A549 (cell line): ENCODE results near the gene SMARCA4. TPM values are rescaled to one million over a fixed set of nuclear protein-coding genes. Genes with fewer than 3 reads are reported as not detected.

Experiments used
- ATAC-seq, 2 experiments: fragments of 200-7000 bp in 1 of 2; fragments of >200 bp in 1 of 2; cut with Nextera tagmentation in 1 of 2; cut with Tn5 transposase in 1 of 2; 3 replicates each; pipeline versions ENCODE4 v1.8.0 to v1.9.1; 2018 to 2020; ENCODE audit warnings: mild to moderate bottlenecking in 1 of 2, moderate library complexity in 1 of 2
- CTCF ChIA-PET: fragments of 300-600 bp; sonication (Branson Sonifier 250); formaldehyde crosslinking; extraction: SDS; loops from one replicate; lab custom pipeline; 2021; ENCODE audit warnings: antibody characterized with exemption, inconsistent platforms; lab: Yijun Ruan, JAX
- POLR2A ChIA-PET: fragments of 350-600 bp; formaldehyde crosslinking; extraction: SDS; loops from one replicate; lab custom pipeline; 2021; ENCODE audit warnings: antibody characterized with exemption, inconsistent platforms; lab: Yijun Ruan, JAX
- DNase-seq, 2 experiments: peaks; one replicate each; pipeline versions ENCODE4 v3.0.0 to v3.0.0-alpha.2; 2011 to 2016; ENCODE audit warnings: low read depth in 1 of 2, low spot score in 1 of 2
- FAIRE-seq: peaks from 2 replicates; lab custom pipeline; 2011; peaks lifted over from hg19 to GRCh38; lab: Jason Lieb, UNC
- H3K27ac ChIP-seq, 2 experiments: fragments of >200 bp; sonication (Bioruptor Twin); formaldehyde crosslinking; 3 replicates each; pipeline ENCODE4 v1.5.1; 2016 to 2017
- H3K4me1 ChIP-seq: fragments of >200 bp; sonication (Bioruptor Twin); formaldehyde crosslinking; 3 replicates; pipeline ENCODE4 v1.6.1; 2016
- H3K4me2 ChIP-seq: fragments of >200 bp; sonication (Bioruptor Twin); formaldehyde crosslinking; 3 replicates; pipeline ENCODE4 v1.6.1; 2016
- H3K4me3 ChIP-seq: fragments of >200 bp; sonication (Bioruptor Twin); formaldehyde crosslinking; 3 replicates; pipeline ENCODE4 v1.5.1; 2016
- H3K9me3 ChIP-seq: fragments of >200 bp; sonication (Bioruptor Twin); formaldehyde crosslinking; 3 replicates; pipeline ENCODE4 v1.6.1; 2016
- CBX8 ChIP-seq: fragments of 200-600 bp; sonication (generic); IDR thresholded peaks from 2 replicates; pipeline ENCODE4 v1.6.1; 2016
- CHD4 ChIP-seq: fragments of 200-600 bp; sonication (generic); IDR thresholded peaks from 2 replicates; pipeline ENCODE4 v1.6.1; 2016; ENCODE audit warnings: antibody characterized with exemption, mild to moderate bottlenecking, borderline replicate concordance
- FOSB ChIP-seq: fragments of 250-450 bp; sonication (Bioruptor Pico); IDR thresholded peaks from 2 replicates; pipeline ENCODE4 v1.5.0; 2020; ENCODE audit warnings: mild to moderate bottlenecking, moderate library complexity
- GATA3 ChIP-seq: IDR thresholded peaks from 2 replicates; pipeline ENCODE4 v1.6.1; 2012; ENCODE audit warnings: borderline replicate concordance
- HOXB5 ChIP-seq: fragments of 250-450 bp; sonication (Bioruptor Pico); IDR thresholded peaks from 2 replicates; pipeline ENCODE4 v1.5.0; 2020; ENCODE audit warnings: mild to moderate bottlenecking, moderate library complexity
- MYC ChIP-seq: IDR thresholded peaks from 2 replicates; pipeline ENCODE4 v1.6.1; 2012; ENCODE audit warnings: mild to moderate bottlenecking, inconsistent platforms, low read length, improper control_type of control experiment, borderline replicate concordance
- PBX3 ChIP-seq: IDR thresholded peaks from 2 replicates; pipeline ENCODE4 v1.6.1; 2012
- RARB ChIP-seq: fragments of 250-450 bp; sonication (Bioruptor Pico); IDR thresholded peaks from 2 replicates; pipeline ENCODE4 v1.8.0; 2021; ENCODE audit warnings: mild to moderate bottlenecking, moderate library complexity
- REST ChIP-seq: fragments of 200-600 bp; sonication (generic); IDR thresholded peaks from 2 replicates; pipeline ENCODE4 v1.6.1; 2016; ENCODE audit warnings: antibody characterized with exemption, mild to moderate bottlenecking, moderate library complexity
- SMC3 ChIP-seq: fragments of >200 bp; sonication (Bioruptor Twin); formaldehyde crosslinking; IDR thresholded peaks from 3 replicates; pipeline ENCODE4 v1.6.1; 2018; ENCODE audit warnings: inconsistent platforms
- WGBS: methylation state at CpG from one replicate; pipeline ENCODE4 v1.1.6; 2017; ENCODE audit errors: missing lambda C conversion rate; 5-methylcytosine and 5-hydroxymethylcytosine counted together
- polyA plus RNA-seq, 4 experiments: library from polyadenylated mRNA; depleted of rRNA in 3 of 4; stranded (reverse); fragments of >200 nt; fragmentation: RNase III in 1 of 4; extraction: RNeasy Plus Mini Kit Qiagen cat#74134 plus additional on column Dnase treatment in 1 of 4; gene quantifications; 2 replicates in 3 of 4; 3 replicates in 1 of 4; pipeline ENCODE4 v1.2.3, GENCODE V29; 2011 to 2017
- TF ChIP-seq, protein P1 (sequence below): fragments of >200 bp; sonication (Bioruptor Twin); formaldehyde crosslinking; IDR thresholded peaks from 3 replicates; pipeline ENCODE4 v1.6.1; 2016

SMARCA4 gene
- polyA plus RNA-seq, 2 of the 4 experiments (the other 2 are of a cell fraction) = 8.1 to 11.9 TPM

GRCh38 chr19:10983026-10983425 is 22.2 kb downstream of the SMARCA4 start (continued):
- TF ChIP-seq, protein P1, sequence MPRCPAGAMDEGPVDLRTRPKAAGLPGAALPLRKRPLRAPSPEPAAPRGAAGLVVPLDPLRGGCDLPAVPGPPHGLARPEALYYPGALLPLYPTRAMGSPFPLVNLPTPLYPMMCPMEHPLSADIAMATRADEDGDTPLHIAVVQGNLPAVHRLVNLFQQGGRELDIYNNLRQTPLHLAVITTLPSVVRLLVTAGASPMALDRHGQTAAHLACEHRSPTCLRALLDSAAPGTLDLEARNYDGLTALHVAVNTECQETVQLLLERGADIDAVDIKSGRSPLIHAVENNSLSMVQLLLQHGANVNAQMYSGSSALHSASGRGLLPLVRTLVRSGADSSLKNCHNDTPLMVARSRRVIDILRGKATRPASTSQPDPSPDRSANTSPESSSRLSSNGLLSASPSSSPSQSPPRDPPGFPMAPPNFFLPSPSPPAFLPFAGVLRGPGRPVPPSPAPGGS = no peak

DNA sequence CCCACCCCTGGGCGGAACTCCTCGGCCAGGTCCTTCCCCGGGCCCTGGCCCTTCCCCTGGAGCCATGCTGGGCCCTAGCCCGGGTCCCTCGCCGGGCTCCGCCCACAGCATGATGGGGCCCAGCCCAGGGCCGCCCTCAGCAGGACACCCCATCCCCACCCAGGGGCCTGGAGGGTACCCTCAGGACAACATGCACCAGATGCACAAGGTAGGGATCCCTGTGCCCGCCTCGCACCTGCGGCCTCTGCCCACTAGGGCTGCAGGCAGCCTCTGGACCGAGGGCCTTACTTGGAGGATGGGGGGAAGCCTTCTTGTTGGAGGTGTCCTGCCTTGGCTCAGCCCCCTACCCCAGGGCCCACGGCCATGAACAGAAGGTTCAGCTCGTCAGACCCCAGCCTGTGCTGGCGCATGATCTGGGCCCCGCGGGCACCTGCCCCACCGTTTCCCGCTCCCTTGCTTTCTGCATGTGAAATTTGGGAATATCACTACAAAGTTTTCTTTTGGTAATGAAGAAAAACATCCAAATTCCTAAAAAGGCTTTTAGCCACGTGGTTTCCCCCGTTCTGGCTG is 23.4 kb downstream of the SMARCA4 start:
- WGBS = 94% methylated on average over 9 of the region's 21 CpGs
- ChIA-PET CTCF (interaction anchor here (1.0 to 1.6 kb wide), 2 partner anchors 43 to 48 kb away, joined by 4 read pairs; no protein-coding TSS in a partner anchor), POLR2A (no interaction called here)
- Histone ChIP-seq H3K9me3 (no peaks in the 10 kb centered on the region), H3K27ac (no peak overlapping the region), H3K4me3 (no peak overlapping the region), H3K4me1 (no peaks in the 10 kb centered on the region), H3K4me2 (no peak overlapping the region)
- FAIRE-seq (no peak), ATAC-seq (peak; percentile 57 to 61; a peak in 3 of 6 replicates), DNase-seq (no peak)
- TF ChIP-seq PBX3 = no peak
- TF ChIP-seq FOSB (CRISPR knock-in tag) = no peak

GRCh38 chr19:10985502-10985901 is 24.7 kb downstream of the SMARCA4 start:
- ATAC-seq = no peak
- ChIA-PET POLR2A (no interaction called here), CTCF (interaction anchor here (1.0 to 1.6 kb wide), 2 partner anchors 49 kb away, joined by 4 read pairs; no protein-coding TSS in a partner anchor)
- no peak for DNase-seq
- TF ChIP-seq CHD4 = no peak
- TF ChIP-seq GATA3 = no peak
- Histone ChIP-seq H3K27ac (no peak overlapping the region), H3K4me1 (no peaks in the 10 kb centered on the region), H3K4me2 (no peak overlapping the region), H3K9me3 (no peaks in the 10 kb centered on the region), H3K4me3 (no peak overlapping the region)
- WGBS = 83% methylated on average over 7 of the region's 10 CpGs
- FAIRE-seq = no peak

- CTCF ChIA-PET = interaction anchor here (0.6 to 1.0 kb wide), 2 partner anchors 50 to 170 kb away, joined by 4 read pairs; no protein-coding TSS in a partner anchor
- FAIRE-seq (no peak), DNase-seq (no peak), ATAC-seq (peak in 1 of 2 experiments; percentile 23; a peak in 1 of 6 replicates)
- Histone ChIP-seq H3K27ac (no peak overlapping the region), H3K4me3 (no peak overlapping the region), H3K4me1 (no peaks in the 10 kb centered on the region), H3K4me2 (no peak overlapping the region), H3K9me3 (no peaks in the 10 kb centered on the region)
- POLR2A ChIA-PET = no interaction called here
- TF ChIP-seq HOXB5 (CRISPR knock-in tag) (no peak), RARB (no peak), MYC (no peak), REST (no peak), CBX8 (no peak), SMC3 (no peak)
- WGBS = 96% methylated on average over 24 of the region's 32 CpGs
Measured at GRCh38 chr19:10986301-10987127, 25.7 kb downstream of the SMARCA4 start.
